Neutrophil (primary cell): ENCODE measurements around the gene NSUN2.

Experiments
- H3K27ac ChIP-seq: fragments of 200-600 bp; sonication (generic); 2 replicates; pipeline ENCODE4 v1.5.1; 2016; ENCODE audit warnings: mild to moderate bottlenecking, moderate library complexity
- H3K27me3 ChIP-seq: fragments of 200-600 bp; sonication (generic); 2 replicates; pipeline ENCODE4 v1.6.0; 2016; ENCODE audit warnings: mild to moderate bottlenecking
- H3K36me3 ChIP-seq: fragments of 200-600 bp; sonication (generic); 2 replicates; pipeline ENCODE4 v1.5.1; 2017
- H3K4me1 ChIP-seq, 2 experiments: fragments of 200-600 bp in 1 of 2; sonication (generic) in 1 of 2; 1 replicate in 1 of 2; 2 replicates in 1 of 2; pipeline versions ENCODE4 v1.5.1 to v1.6.1; 2013 to 2016; ENCODE audit warnings: low read depth in 1 of 2, low read length in 1 of 2, mild to moderate bottlenecking in 1 of 2, moderate library complexity in 1 of 2; ENCODE audit not compliant: control insufficient read depth in 1 of 2, insufficient read depth in 1 of 2
- H3K4me3 ChIP-seq, 2 experiments: fragments of 200-600 bp in 1 of 2; sonication (generic) in 1 of 2; 1 replicate in 1 of 2; 2 replicates in 1 of 2; pipeline ENCODE4 v1.5.1; 2013 to 2016; ENCODE audit warnings: low read depth in 1 of 2, low read length in 1 of 2, mild to moderate bottlenecking in 1 of 2, moderate library complexity in 1 of 2
- H3K9me3 ChIP-seq: fragments of 200-600 bp; sonication (generic); 2 replicates; pipeline ENCODE4 v1.5.1; 2016
- CTCF ChIP-seq: fragments of 200-600 bp; sonication (generic); IDR thresholded peaks from 2 replicates; pipeline ENCODE4 v1.5.1; 2016; ENCODE audit warnings: antibody characterized with exemption

NSUN2 gene

GRCh38 chr5:6567835-6568234 lies 65.0 kb downstream of the NSUN2 start:
- Histone ChIP-seq H3K9me3 (no peaks in the 10 kb centered on the region), H3K27me3 (peaks cover 12% of the 10 kb centered on the region), H3K4me1 (no peaks in the 10 kb centered on the region), H3K27ac (no peak overlapping the region), H3K4me3 (no peak overlapping the region), H3K36me3 (no peaks in the 10 kb centered on the region)
- TF ChIP-seq CTCF = no peak

- Histone ChIP-seq H3K27ac (no peak overlapping the region), H3K27me3 (peaks cover 12% of the 10 kb centered on the region), H3K36me3 (no peaks in the 10 kb centered on the region), H3K9me3 (no peaks in the 10 kb centered on the region), H3K4me3 (no peak overlapping the region), H3K4me1 (no peaks in the 10 kb centered on the region)
- TF ChIP-seq CTCF = no peak
Measured at GRCh38 chr5:6567068-6567467, 65.8 kb downstream of the NSUN2 start.

GRCh38 chr5:6565492-6565891 lies 67.4 kb downstream of the NSUN2 start:
- no peaks in the 10 kb centered on the region for H3K9me3 ChIP-seq
- no peak for TF ChIP-seq CTCF
- peaks cover 12% of the 10 kb centered on the region for H3K27me3 ChIP-seq
- H3K36me3 ChIP-seq = no peaks in the 10 kb centered on the region
- no peaks in the 10 kb centered on the region for H3K4me1 ChIP-seq
- no peak overlapping the region for H3K4me3 ChIP-seq
- no peak overlapping the region for H3K27ac ChIP-seq

GRCh38 chr5:6557807-6558575 lies 74.9 kb downstream of the NSUN2 start:
- Histone ChIP-seq H3K36me3 (no peaks in the 10 kb centered on the region), H3K27me3 (no peaks in the 10 kb centered on the region), H3K4me1 (no peaks in the 10 kb centered on the region), H3K4me3 (no peak overlapping the region), H3K9me3 (no peaks in the 10 kb centered on the region), H3K27ac (no peak overlapping the region)
- TF ChIP-seq CTCF = no peak

GRCh38 chr5:6556802-6557102 lies 76.1 kb downstream of the NSUN2 start:
- Histone ChIP-seq H3K4me1 (no peaks in the 10 kb centered on the region), H3K27me3 (no peaks in the 10 kb centered on the region), H3K27ac (no peak overlapping the region), H3K36me3 (no peaks in the 10 kb centered on the region), H3K4me3 (no peak overlapping the region), H3K9me3 (no peaks in the 10 kb centered on the region)
- TF ChIP-seq CTCF = no peak
